G401 (cell line): Measurements from ENCODE around the gene ANTXR2. TPM values are rescaled to one million over a fixed set of nuclear protein-coding genes. Genes with fewer than 3 reads are reported as not detected.
"Not testable (repeated sequence)": the region's sequence is repeated elsewhere in the genome, so short reads cannot be mapped to it uniquely, and the experiment has no call there.

Experiments
- DNase-seq: peaks from one replicate; pipeline ENCODE4 v3.0.0-alpha.2; 2015; ENCODE audit warnings: low spot score
- in situ Hi-C: cut with HindIII; loops from 2 replicates; pipeline ENCODE4 v1.10.0; 2016; ENCODE audit warnings: low sequenced_read_pairs, mixed read lengths
- total RNA-seq: library from RNA; depleted of rRNA; stranded (reverse); fragments of >200 nt; shearing (Covaris generic); gene quantifications from 2 replicates; pipeline ENCODE4 v1.2.3, GENCODE V29; 2014

Gene ANTXR2
- total RNA-seq, 1 experiment from 2014 or later, result 0.51 TPM

- in situ Hi-C loops, result no loop called here
- DNase-seq, result no peak
Observed at GRCh38 chr4:80006935-80007744, 65.9 kb downstream of the ANTXR2 start.

DNA sequence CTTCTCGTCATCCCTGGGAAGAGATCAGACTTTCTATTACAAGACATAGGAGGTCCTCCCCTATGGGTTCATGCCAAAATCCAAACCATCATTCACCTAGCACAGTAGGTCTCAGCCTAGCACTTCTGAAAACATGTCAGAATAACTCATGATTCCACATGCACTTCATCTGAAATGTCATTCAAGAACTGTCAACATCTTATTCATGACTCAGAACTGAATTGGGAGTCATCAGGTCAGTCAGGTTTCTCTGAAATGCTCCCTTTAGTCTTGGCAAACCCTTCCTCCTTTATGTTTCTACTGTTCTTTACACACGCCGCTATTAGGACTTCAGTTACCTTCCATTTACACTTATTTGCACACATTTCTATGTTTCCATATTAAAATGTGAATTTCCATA lies 67.2 kb downstream of the ANTXR2 start:
- no peak for DNase-seq
- in situ Hi-C loops, result no loop called here

DNA sequence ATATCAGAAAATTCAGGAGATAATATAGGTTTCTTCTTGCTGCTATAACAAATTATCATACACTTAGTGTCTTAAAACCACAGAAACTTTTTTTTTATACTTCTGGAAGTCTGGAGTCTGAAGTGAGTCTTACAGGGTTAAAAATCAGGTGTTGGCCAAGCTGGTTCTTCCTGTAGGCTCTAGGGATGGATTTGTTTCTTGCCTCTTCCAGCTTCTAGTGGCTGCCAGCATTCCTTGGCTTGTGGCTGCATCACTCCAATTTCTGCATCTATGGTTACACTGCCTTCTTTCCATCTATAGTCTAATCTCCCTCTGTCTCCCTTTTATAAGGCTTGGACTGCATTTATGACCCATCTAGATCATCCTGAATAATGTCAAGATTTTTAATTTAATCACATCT lies 68.7 kb downstream of the ANTXR2 start:
- DNase-seq, result no peak
- in situ Hi-C loops, result no loop called here

DNA sequence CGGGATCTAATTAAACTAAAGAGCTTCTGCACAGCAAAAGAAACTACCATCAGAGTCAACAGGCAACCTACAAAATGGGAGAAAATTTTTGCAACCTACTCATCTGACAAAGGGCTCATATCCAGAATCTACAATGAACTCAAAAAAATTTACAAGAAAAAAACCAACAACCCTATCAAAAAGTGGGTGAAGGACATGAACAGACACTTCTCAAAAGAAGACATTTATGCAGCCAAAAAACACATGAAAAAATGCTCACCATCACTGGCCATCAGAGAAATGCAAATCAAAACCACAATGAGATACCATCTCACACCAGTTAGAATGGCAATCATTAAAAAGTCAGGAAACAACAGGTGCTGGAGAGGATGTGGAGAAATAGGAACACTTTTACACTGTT lies 70.5 kb downstream of the ANTXR2 start:
- in situ Hi-C loops, DNase-seq: not testable (repeated sequence)

DNA sequence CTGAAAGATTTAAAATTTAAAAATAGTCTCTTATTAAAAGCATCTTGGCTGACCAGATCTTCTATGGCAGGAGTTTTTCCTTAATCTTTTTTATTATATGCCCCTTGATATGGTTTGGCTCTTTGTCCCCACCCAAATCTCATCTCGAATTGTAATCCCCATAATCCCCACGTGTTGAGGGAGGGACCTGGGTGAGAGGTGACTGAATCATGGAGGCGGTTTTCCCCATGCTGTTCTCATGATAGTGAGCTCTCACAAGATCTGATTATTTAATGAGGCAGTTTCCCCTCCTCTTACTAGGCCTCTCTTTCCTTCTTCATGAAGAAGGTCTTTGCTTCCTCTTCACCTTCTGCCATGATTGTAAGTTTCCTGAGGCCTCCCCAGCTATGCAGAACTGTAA lies 74.0 kb downstream of the ANTXR2 start:
- in situ Hi-C loops, result not testable (repeated sequence)

DNA sequence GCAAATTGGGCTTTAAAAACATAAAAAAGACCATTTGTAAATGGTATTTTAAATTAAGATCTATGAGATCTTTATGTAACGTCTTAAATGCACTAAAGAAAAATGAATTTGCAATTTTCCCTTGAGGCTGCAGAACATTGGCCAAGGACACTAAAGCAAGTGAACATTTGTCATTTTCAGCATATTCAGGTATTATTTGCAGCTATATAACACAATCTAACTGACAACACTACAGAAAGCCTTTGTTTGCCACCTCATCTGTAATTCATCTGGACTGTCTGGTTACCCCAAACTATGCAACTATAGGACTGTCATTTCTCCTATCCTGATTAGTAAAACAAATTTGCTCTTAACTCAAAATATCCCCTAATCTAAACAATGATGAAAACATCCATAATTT lies 74.8 kb downstream of the ANTXR2 start:
- in situ Hi-C loops, result no loop called here
- DNase-seq, result no peak

More for the DNA sequence above, 74.0 kb downstream of the ANTXR2 start:
- not testable (repeated sequence) for DNase-seq

DNA sequence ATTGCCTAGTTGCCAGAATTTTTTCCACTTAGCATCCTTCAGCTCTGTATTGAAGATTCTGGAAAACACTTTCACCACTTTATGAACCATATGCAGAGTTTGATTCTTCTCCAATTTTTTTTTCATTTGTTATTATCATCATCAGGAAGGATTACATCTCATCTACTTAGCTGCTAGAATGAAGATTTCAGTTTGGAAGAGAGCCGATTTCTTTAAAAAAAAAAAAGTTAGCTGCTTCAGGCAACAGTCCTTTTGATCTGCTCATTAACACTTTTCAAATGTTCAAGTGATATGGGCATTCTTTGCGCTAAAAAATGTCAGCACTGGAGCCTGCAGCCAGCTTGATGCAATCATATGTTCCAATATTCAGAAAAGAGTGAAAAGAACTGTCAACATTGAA lies 76.2 kb downstream of the ANTXR2 start:
- in situ Hi-C loops, result no loop called here
- DNase-seq, result no peak

DNA sequence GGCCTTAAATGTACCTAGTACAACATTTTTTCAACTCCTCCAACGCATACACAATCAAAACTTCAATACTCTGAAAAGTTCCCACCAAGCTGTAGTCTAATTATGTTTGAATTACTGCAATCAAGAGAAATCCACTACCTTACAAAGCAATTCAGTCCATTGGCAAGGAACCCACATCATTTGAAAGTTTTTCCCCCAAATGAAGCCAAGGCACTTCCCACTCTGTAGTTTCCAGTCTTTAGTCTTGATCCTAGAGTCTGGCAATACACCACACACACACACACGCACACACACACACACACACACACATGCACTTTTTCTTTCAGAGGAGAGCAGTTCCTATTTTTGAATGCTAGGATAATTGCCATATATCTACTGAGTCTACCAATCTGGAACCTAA lies 79.6 kb downstream of the ANTXR2 start:
- in situ Hi-C loops, result no loop called here
- DNase-seq, result no peak

DNA sequence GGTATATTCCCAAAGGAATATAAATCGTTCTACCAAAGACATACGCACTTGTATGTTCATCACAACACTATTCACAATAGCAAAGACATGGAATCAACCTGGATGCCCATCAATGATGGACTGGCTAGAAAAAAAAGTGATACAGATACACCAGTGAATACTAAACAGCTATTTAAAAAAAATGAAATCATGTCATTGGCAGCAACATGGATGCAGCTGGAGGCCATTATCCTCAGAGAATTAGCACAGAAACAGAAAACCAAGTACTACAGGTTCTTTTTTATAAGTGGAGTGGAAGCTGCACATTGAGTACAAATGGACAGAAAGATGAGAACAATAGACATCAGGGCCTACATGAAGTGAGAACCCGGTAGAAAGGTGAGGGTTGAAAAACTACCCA lies 81.4 kb downstream of the ANTXR2 start:
- no peak for DNase-seq
- in situ Hi-C loops, result no loop called here

DNA sequence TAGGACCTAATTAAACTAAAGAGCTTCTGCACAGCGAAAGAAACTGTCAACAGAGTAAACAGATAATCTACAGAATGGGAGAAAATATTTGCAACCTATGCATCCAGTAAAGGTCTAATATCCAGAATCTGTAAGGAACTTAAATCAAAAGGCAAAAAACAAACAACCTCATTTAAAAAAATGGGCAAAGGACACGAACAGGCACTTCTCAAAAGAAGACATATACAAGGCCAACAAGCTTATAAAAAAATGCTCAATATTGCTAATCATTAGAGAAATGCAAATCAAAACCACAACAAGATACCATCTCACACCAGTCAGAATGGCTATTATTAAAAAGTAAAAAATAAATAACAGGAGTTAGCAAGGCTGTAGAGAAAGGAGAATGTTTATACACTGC lies 81.9 kb downstream of the ANTXR2 start:
- DNase-seq, in situ Hi-C loops: not testable (repeated sequence)

DNA sequence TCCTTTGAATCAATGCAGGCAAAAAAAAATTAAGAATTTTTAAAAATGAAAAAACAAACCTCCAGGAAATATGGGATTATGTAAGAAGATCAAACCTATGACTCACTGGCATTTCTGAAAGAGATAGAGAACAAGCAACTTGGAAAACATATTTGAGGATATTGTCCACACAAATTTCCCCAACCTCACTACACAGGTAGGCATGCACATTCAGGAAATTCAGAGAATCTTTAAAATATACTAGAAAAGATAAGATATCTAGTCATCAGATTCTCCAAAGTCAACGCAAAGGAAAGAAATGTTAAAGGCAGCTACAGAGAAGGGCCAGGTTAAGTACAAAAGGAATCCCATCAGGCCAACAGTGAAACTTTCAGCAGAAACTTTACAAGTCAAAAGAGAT lies 85.6 kb downstream of the ANTXR2 start:
- no peak for DNase-seq
- in situ Hi-C loops, result no loop called here

DNA sequence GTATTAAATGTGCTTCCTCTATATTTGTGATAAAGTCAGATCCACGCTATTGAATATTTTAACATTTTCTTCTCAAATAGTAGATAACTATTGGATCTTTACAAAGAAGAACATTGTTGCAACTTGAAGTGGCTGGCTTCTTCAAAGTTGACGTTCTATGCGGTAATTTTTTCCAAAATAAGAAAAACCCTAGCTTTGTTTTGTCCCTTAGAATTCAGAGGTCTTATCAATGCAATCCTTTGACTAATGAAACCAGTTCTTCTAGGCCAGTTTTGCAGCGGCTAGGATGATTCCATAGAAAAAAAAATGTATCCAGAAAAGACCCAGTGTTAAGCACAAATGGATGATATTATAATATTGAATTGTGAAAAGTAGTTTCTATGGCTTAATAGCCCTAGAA lies 89.6 kb downstream of the ANTXR2 start:
- in situ Hi-C loops, result no loop called here
- no peak for DNase-seq

DNA sequence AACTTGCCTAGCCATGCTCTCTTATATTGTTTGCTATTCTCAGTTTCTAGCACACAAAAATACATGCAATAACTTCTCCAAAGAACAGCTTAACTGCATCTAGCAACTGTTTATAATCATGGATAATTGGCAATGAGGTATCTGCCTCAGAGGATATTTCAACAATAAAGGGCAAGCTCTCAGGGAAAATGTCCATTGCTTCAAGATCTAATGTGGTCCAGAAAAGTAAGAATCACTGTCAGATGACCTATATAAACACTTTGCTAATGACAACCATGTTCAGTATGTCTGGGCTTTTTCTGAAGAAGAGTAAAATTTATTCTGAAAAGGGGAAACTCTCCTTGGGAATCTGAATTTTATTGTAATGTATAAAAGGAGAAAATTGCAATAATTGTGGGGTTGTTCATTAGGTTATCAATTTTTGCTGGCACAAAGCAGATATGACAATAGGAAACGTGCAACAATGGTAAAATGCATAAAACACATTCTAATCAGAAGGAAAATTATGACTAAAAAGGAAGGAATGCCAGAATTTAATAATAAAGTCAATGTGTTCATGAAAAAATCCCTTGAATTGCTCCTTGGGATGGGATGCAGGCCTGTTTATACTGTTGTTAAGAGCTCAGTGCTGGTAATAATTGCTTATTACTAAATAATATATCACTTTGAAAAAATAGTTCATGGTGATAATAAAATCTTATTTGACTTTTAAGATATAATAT lies 90.3 kb downstream of the ANTXR2 start:
- DNase-seq, result no peak
- in situ Hi-C loops, result no loop called here

- no peak for DNase-seq
- in situ Hi-C loops, result no loop called here
Observed at GRCh38 chr4:79980448-79980847, 92.6 kb downstream of the ANTXR2 start.

DNA sequence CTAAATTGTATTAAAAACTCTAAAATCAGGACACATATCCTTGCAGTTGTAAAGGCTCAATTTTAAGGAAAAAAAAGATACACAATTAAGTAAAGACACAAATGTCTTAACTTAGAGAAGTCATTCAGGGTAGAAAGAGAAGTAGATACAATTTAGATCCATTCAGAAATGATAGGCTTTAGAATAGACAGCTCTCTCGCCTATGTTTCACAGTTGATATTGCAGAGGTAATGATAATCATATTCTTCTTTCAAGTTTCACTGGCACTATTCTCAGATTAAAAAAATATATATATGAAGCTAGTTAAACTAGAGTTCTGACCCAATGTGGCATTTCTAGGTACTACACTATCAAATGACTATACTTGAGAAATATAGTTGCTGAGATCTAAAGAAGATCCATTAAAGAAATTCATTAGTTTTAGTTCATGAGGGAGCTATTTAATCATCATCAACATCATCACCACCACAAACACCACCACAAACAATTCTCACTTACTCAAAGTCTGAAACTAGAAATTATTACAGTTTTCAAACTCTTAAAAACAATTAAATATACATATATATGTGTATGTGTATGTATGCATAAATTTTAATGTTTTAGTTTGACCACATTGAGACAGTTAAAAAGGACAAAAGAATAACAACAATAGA lies 93.1 kb downstream of the ANTXR2 start:
- no peak for DNase-seq
- in situ Hi-C loops, result no loop called here

DNA sequence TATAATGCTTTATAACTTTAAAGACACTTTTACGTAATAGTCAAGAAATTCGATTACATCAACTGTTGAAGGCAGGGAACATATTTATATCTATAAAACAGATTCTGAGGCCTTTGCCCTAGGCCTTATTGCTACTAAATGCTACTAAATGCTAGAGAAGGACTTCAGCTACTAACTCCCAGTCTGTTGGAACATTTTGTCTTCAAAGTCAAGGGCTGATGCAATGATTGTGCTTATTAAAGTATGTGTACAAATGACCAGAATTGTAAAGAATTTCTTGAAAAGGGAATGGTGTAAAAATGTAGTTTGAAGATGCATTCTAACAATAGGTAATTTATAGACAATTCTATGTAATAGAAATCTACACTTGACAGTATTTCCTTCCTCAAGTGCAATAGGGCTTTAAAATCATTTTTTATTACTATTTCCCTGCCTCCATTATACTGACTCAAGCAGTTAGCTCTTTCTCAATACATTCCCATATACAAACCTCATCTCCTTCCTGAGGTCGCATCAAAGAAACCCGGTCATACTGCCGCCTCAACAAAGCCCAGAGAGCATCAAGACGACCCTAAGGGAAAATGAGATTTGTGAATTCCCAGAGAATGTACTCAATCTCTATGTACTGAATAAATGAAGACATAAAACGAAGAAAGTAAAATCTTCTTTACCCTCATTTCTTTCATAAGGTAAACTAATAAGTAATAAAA lies 95.7 kb downstream of the ANTXR2 start:
- in situ Hi-C loops, result no loop called here
- no peak for DNase-seq

DNA sequence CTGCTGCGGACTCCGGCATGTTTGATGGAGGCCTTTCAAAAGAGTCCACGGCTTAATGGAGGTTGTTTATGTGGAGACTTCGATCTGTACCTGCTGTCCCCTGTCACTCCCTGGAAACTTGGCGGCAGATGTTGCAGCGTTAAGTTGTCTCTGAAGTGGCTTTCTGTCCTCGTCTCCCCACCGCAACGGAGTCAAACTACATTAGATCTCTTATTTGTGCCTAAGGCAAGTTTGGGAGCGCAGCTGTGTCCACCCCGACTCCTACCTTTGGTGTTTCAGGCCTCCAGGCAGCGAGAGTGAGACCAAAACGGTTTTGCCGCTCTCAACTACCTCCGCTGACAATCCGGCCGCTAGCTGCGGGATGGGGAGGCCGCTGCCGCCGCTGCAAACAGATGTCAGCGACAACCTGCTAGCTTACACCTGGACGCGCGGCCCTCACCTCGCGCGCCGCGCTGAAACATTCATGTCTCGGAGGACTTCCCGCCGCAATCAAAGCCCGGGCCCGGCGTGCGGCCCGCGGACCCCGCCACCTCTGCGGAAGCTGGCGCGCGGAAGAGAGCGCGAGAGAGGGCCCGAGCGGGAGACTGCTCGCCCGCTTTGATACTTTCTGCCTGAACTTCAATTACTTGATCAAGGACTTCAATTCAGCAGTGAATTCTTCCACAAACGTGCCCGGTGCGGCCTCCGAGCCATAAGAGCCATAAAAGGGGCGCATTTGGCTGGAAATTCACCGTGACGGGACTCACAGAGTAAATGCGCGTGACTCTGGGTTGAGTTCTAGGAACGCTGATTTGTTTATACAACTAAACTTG lies 108.4 kb downstream of the ANTXR2 start:
- no peak for DNase-seq
- in situ Hi-C loops, result no loop called here

DNA sequence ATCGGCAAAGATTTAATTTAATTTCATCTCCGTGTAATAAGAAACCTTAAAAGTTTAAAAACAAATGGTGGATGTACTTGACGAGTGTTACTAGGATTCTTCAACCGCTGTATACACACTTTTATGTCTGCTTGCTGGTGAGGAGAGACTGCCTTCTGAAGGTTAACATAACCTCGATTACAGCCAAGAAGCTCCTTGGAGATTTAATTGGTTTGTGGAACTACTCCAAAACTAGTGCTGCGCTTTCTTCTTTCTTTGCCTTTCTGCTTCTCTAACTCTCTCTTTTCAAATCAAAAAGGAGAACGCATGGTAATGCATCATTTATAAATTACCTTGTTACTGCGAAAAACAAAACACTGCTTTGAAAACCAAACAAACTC lies 109.0 kb downstream of the ANTXR2 start:
- in situ Hi-C loops, result no loop called here
- no peak for DNase-seq

DNA sequence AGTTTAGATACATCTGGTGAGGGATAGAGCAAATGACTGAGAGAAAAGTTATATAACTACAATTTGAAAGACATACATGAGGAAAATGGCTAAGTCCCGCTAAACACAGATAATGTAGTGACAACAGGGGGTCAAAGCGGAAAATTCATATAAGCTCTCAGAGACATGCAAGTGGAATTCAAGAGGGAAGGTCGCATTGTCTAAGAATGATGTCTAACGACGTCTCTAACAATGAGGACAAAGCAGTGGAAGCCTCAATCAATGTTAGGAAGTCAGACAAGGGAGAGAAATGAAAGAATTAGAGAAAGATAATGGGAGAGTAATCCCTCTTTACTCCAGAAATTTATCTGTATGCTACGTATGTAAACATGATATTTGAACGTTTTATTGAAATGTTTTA lies 113.4 kb downstream of the ANTXR2 start:
- no peak for DNase-seq
- in situ Hi-C loops, result no loop called here
